GM12878 (cell line): ENCODE results near the gene SV2A. TPM values are rescaled to one million over a fixed set of nuclear protein-coding genes. Genes with fewer than 3 reads are reported as not detected.

Source experiments
- CREM ChIP-seq: IDR thresholded peaks from 2 replicates; pipeline ENCODE4 v1.6.1; 2014; ENCODE audit warnings: antibody characterized with exemption, low read depth
- ELK1 ChIP-seq: IDR thresholded peaks from 2 replicates; pipeline ENCODE4 v1.6.1; 2012; ENCODE audit warnings: low read depth, low read length, improper control_type of control experiment
- ESRRA ChIP-seq: IDR thresholded peaks from 2 replicates; pipeline ENCODE4 v1.6.1; 2012; ENCODE audit warnings: mild to moderate bottlenecking, low read length, improper control_type of control experiment
- HCFC1 ChIP-seq: fragments of 150-350 bp; IDR thresholded peaks from 2 replicates; pipeline ENCODE4 v1.6.1; 2014; ENCODE audit warnings: low read length
- KAT2A ChIP-seq: conservative IDR thresholded peaks from 2 replicates; pipeline ENCODE4 v1.6.1; 2011; ENCODE audit warnings: low read depth, low read length; ENCODE audit not compliant: control insufficient read depth
- LARP7 ChIP-seq: fragments of 450-650 bp; IDR thresholded peaks from 2 replicates; pipeline ENCODE4 v1.6.1; 2017; ENCODE audit warnings: mild to moderate bottlenecking
- MYC ChIP-seq: IDR thresholded peaks from 2 replicates; pipeline ENCODE4 v1.6.1; 2011; ENCODE audit warnings: mild to moderate bottlenecking, low read length, moderate library complexity, inconsistent platforms; ENCODE audit not compliant: insufficient read depth, insufficient replicate concordance, insufficient read length, severe bottlenecking
- PML ChIP-seq: IDR thresholded peaks from 2 replicates; pipeline ENCODE4 v1.6.1; 2012; ENCODE audit warnings: low read length, inconsistent platforms
- SIX5 ChIP-seq: IDR thresholded peaks from 2 replicates; pipeline ENCODE4 v1.6.1; 2011; ENCODE audit warnings: mild to moderate bottlenecking, low read depth, low read length, moderate library complexity; ENCODE audit not compliant: severe bottlenecking
- SMAD5 ChIP-seq: IDR thresholded peaks from 2 replicates; pipeline ENCODE4 v1.6.1; 2016; ENCODE audit warnings: antibody characterized with exemption, low read depth
- TCF12 ChIP-seq: IDR thresholded peaks from 2 replicates; pipeline ENCODE4 v1.6.1; 2011; ENCODE audit warnings: low read depth, mild to moderate bottlenecking, low read length
- TCF7 ChIP-seq: IDR thresholded peaks from 2 replicates; pipeline ENCODE4 v1.6.1; 2014; ENCODE audit warnings: antibody characterized with exemption, borderline replicate concordance
- ZBTB40 ChIP-seq: fragments of 450-650 bp; IDR thresholded peaks from 2 replicates; pipeline ENCODE4 v1.6.1; 2016; ENCODE audit warnings: mild to moderate bottlenecking, moderate library complexity, borderline replicate concordance
- ZNF24 ChIP-seq: fragments of 450-650 bp; IDR thresholded peaks from 2 replicates; pipeline ENCODE4 v1.6.1; 2017; ENCODE audit warnings: antibody characterized with exemption, mild to moderate bottlenecking
- ZNF687 ChIP-seq: fragments of 450-650 bp; IDR thresholded peaks from 2 replicates; pipeline ENCODE4 v1.6.1; 2017; ENCODE audit warnings: mild to moderate bottlenecking, moderate library complexity
- polyA plus RNA-seq, 11 experiments: library from polyadenylated mRNA; depleted of rRNA in 4 of 11; unstranded in 6 of 11; stranded (reverse) in 5 of 11; fragments of >200 nt; fragmentation: Nextera tagmentation in 4 of 11; fragmentation: Illumina TruSeq in 1 of 11; extraction: Ambion mirVana in 4 of 11; extraction: Trizol in 1 of 11; gene quantifications; 1 replicate in 1 of 11; 2 replicates in 10 of 11; pipeline versions ENCODE4 v1.2.1 to v1.2.3, GENCODE V29; 2011 to 2016; ENCODE audit warnings: inconsistent platforms in 2 of 11, missing spikeins in 2 of 11, low read depth in 1 of 11
- total RNA-seq, 4 experiments: library from RNA; depleted of rRNA in 3 of 4; stranded (reverse); fragments of >200 nt in 3 of 4; fragmentation: Illumina TruSeq in 1 of 4; extraction: Trizol in 1 of 4; gene quantifications; 2 replicates each; pipeline versions ENCODE4 v1.2.1 to v1.2.3, GENCODE V29; 2013 to 2021
- TF ChIP-seq, protein P1 (sequence below): fragments of 450-650 bp; formaldehyde crosslinking; IDR thresholded peaks from 2 replicates; pipeline ENCODE4 v1.4.0; 2020; ENCODE audit warnings: mild to moderate bottlenecking, moderate library complexity

SV2A gene
- total and polyA plus RNA-seq, 10 of the 15 experiments (the other 5 are each of a cell fraction or from before 2014, with no cell fraction given): 0.39 to 11.6 (median 5.4) TPM

- TF ChIP-seq, protein P1, sequence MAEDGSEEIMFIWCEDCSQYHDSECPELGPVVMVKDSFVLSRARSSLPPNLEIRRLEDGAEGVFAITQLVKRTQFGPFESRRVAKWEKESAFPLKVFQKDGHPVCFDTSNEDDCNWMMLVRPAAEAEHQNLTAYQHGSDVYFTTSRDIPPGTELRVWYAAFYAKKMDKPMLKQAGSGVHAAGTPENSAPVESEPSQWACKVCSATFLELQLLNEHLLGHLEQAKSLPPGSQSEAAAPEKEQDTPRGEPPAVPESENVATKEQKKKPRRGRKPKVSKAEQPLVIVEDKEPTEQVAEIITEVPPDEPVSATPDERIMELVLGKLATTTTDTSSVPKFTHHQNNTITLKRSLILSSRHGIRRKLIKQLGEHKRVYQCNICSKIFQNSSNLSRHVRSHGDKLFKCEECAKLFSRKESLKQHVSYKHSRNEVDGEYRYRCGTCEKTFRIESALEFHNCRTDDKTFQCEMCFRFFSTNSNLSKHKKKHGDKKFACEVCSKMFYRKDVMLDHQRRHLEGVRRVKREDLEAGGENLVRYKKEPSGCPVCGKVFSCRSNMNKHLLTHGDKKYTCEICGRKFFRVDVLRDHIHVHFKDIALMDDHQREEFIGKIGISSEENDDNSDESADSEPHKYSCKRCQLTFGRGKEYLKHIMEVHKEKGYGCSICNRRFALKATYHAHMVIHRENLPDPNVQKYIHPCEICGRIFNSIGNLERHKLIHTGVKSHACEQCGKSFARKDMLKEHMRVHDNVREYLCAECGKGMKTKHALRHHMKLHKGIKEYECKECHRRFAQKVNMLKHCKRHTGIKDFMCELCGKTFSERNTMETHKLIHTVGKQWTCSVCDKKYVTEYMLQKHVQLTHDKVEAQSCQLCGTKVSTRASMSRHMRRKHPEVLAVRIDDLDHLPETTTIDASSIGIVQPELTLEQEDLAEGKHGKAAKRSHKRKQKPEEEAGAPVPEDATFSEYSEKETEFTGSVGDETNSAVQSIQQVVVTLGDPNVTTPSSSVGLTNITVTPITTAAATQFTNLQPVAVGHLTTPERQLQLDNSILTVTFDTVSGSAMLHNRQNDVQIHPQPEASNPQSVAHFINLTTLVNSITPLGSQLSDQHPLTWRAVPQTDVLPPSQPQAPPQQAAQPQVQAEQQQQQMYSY (CRISPR knock-in tag): no peak
- TF ChIP-seq ZBTB40 (no peak; the same call in 1 of the 2 replicates), SIX5 (no peak), PML (peak; percentile 97), LARP7 (no peak), ESRRA (no peak), CREM (peak; percentile 75), TCF7 (0 out of 2 replicates have a peak, but pooled peaks have one; percentile 6), ZNF687 (peak; percentile 62; the same call in 1 of the 2 replicates), SMAD5 (peak; percentile 78), MYC (no peak), KAT2A (peak; percentile 82), ELK1 (0 out of 2 replicates have a peak, but pooled peaks have one; percentile 41), ZNF24 (no peak), HCFC1 (peak; percentile 52; the same call in 1 of the 2 replicates), TCF12 (no peak)
Measured at GRCh38 chr1:149888247-149888998, 29.2 kb downstream of the SV2A start (continued).
